RWPE1 (cell line): Measurements from ENCODE around the gene TECPR2.
"Not testable (repeated sequence)": the region's sequence is repeated elsewhere in the genome, so short reads cannot be mapped to it uniquely, and the experiment has no call there.

Experiments used
- CTCF ChIA-PET: fragments of 350-600 bp; sonication (Branson Sonifier 250); formaldehyde crosslinking; extraction: SDS; loops from one replicate; lab custom pipeline; 2021; lab: Yijun Ruan, JAX
- POLR2A ChIA-PET: fragments of 400-600 bp; formaldehyde crosslinking; extraction: SDS; loops from one replicate; lab custom pipeline; 2020; ENCODE audit warnings: antibody characterized with exemption; ENCODE audit not compliant: low non-redundant PET; lab: Yijun Ruan, JAX
- DNase-seq: peaks from one replicate; pipeline ENCODE4 v3.0.0; 2012; ENCODE audit warnings: low spot score
- H3K27ac ChIP-seq: fragments of 450-650 bp; 2 replicates; pipeline ENCODE4 v1.5.1; 2017
- TF ChIP-seq, protein P1 (sequence below): fragments of 450-650 bp; conservative IDR thresholded peaks from 2 replicates; pipeline ENCODE4 v1.5.1; 2017; ENCODE audit warnings: low read depth, mild to moderate bottlenecking

Gene TECPR2

DNA sequence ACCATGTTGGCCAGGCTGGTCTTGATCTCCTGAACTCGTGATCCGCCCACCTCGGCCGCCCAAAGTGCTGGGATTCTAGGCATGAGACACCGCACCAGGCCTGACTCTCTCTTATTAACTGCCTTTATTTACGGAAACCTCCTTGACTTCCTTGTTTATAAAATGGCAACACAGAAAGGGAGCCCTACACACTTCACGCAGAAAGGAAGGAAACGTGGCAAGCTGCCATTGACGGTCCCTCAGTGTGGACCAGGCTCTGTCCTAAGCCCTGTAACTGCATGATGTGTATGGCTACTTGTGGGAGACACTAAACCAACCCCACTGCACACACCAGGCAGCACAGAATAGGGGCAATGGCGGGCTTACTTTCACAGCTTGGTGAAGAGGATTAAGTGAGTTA lies 11.7 kb upstream of the TECPR2 start:
- TF ChIP-seq, protein P1, sequence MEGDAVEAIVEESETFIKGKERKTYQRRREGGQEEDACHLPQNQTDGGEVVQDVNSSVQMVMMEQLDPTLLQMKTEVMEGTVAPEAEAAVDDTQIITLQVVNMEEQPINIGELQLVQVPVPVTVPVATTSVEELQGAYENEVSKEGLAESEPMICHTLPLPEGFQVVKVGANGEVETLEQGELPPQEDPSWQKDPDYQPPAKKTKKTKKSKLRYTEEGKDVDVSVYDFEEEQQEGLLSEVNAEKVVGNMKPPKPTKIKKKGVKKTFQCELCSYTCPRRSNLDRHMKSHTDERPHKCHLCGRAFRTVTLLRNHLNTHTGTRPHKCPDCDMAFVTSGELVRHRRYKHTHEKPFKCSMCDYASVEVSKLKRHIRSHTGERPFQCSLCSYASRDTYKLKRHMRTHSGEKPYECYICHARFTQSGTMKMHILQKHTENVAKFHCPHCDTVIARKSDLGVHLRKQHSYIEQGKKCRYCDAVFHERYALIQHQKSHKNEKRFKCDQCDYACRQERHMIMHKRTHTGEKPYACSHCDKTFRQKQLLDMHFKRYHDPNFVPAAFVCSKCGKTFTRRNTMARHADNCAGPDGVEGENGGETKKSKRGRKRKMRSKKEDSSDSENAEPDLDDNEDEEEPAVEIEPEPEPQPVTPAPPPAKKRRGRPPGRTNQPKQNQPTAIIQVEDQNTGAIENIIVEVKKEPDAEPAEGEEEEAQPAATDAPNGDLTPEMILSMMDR: no peak
- POLR2A ChIA-PET: no interaction called here
- no peak overlapping the region; the same call in 1 of the 2 replicates for H3K27ac ChIP-seq
- DNase-seq: no peak
- CTCF ChIA-PET: no interaction called here

DNA sequence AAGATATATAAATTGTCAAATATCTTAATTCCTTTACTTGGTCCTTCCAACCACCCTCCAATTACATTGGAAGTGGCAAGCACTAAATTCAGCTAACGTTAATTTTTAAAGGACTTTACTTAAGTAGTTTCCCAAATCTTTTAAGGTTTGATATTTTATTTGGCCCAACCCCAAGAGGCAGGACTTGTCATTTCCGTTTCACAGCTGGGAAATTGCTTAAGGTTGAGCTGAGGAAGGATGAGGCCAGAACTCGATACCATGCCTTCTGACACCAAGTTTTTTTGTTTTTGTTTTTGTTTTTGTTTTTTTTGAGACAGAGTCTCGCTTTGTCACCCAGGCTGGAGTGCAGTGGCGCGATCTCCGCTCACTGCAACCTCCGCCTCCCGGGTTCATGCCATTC lies 11.1 kb upstream of the TECPR2 start:
- DNase-seq, CTCF ChIA-PET, POLR2A ChIA-PET: not testable (repeated sequence)
- H3K27ac ChIP-seq: peak overlapping the region; percentile 26; the same call in 1 of the 2 replicates

DNA sequence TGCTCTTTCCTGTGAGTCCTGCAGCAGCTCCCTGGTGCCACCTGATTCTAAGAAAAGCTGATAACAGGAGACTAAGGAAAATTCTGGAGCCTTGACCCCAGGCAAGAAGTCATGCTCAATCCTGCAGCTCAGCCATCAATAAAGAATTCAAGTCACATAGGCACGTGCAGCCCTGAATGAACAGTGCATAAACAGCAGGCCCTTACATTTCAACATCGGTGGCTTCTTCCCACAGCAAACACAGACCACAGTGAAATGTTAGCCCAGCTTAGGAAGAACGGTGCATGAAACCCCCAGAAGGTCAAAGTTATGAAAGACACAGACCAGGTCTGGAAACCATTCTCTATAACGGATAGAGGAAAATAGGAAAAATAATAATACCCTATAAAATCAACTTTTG lies 10.5 kb upstream of the TECPR2 start:
- CTCF ChIA-PET: no interaction called here
- POLR2A ChIA-PET: no interaction called here
- no peak for DNase-seq
- TF ChIP-seq, protein P1: no peak
- H3K27ac ChIP-seq: peak overlapping the region; percentile 26; the same call in 1 of the 2 replicates

DNA sequence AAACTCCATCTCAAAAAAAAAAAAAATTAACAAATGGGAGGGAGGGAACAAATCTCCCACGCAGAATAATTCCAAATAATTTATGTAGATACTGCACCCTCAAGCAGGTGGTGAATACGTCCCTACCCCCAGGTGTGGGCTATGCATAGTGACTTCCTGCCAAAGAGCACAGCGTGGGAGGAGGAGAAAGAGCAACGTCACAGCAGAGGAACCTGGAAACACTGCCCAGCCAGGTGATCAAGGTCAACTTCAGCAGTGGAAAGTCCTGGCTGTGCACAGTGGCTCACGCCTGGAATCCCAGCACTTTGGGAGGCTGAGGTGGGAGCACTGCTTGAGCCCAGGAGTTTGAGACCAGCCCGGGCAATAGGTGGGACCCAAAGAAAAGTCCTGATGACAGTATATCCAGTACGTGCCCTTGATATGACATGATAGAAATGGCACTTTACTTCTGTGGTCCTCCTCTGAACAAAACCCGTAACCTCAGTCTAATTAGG lies 9.6 kb upstream of the TECPR2 start:
- TF ChIP-seq, protein P1: no peak
- ChIA-PET CTCF (no interaction called here), POLR2A (no interaction called here)
- H3K27ac ChIP-seq: no peak overlapping the region
- DNase-seq: no peak

DNA sequence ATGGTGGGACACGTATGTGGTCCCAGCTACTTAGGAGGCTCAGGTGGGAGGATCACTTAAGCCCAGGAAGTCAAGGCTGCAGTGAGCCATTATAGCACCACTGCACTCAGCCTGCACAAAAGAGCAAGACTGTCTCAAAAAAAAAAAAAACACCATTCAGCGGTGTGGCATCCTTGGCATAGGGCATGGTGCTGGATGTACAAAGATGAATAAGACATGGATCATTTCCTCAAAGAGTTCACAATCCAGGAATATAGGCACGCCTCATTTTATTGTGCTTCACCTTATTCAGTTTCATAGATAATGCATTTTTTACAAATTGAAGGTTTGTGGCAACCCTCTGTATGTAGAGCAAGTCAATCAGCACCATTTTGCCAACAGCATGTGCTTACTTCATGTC lies 6.5 kb upstream of the TECPR2 start:
- no peak for DNase-seq
- TF ChIP-seq, protein P1: no peak
- no peak overlapping the region for H3K27ac ChIP-seq
- CTCF ChIA-PET: no interaction called here
- POLR2A ChIA-PET: no interaction called here

DNA sequence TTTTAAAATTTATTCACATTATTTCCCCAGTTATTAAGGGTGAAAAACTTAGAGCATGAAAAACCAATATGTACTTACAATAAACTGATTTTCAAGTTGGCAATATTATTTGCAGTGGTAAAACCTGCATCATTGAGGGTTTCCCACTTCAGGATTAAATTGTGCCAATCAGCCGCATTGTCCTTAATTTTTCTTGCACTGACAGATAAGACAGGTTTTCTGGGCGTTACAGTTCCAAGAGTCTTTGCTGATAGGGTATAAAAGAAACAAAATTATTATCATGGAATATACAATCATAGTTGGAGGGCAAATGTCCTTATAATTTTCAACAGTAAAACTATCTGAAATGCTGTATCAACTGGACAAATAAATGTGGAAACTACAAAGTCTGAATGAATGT lies 3.4 kb upstream of the TECPR2 start:
- ChIA-PET POLR2A (no interaction called here), CTCF (interaction anchor here (0.6 kb wide), 1 partner anchor 34 kb away, joined by 3 read pairs; no protein-coding TSS in a partner anchor)
- H3K27ac ChIP-seq: no peak overlapping the region
- no peak for DNase-seq
- TF ChIP-seq, protein P1: no peak

DNA sequence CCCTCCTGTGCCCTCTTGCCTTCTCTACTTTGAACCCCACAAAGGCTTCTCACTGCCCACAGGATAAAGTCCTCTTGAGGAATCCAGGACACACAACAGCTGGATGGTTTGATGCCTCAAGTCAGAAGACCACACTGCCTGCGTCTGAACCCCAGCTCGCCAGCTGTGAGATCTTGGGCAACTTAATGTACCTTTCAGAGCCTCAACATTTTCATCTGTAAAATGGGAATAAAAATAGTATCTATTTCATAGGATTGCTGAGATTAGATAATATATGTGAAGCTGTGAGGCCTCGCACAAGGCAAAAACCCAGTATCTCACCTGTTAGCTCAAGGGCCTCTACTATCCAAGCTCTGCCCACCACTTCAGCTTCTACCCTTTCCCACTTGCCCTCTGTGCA lies 2.4 kb upstream of the TECPR2 start:
- ChIA-PET POLR2A (no interaction called here), CTCF (no interaction called here)
- peak overlapping the region; percentile 25; the same call in 1 of the 2 replicates for H3K27ac ChIP-seq
- DNase-seq: no peak
- TF ChIP-seq, protein P1: no peak
